HepG2 (cell line): ENCODE measurements around the gene WTAP. TPM values are rescaled to one million over a fixed set of nuclear protein-coding genes. Genes with fewer than 3 reads are reported as not detected.
A peak's percentile ranks its signal among the peaks of the same experiment; 100 is the strongest.

ENCODE experiments used
- ATAC-seq: fragments of 200-7000 bp; cut with Tn5 transposase; 3 replicates; pipeline ENCODE4 v1.9.1; 2020; ENCODE audit warnings: mild to moderate bottlenecking, moderate library complexity
- BruUV-seq: library from RNA; stranded (reverse); fragments of 400-500 nt; replicated peaks from 2 replicates; lab custom pipeline; 2021; lab: Mats Ljungman, UMichigan
- CTCF ChIA-PET: fragments of 300-600 bp; formaldehyde crosslinking; extraction: SDS; loops from one replicate; lab custom pipeline; 2021; ENCODE audit warnings: low total read pairs, inconsistent platforms, low intra/inter-chr PET ratio; lab: Yijun Ruan, JAX
- POLR2A ChIA-PET: fragments of 350-600 bp; sonication (Branson Sonifier 250); formaldehyde crosslinking; loops from one replicate; lab custom pipeline; 2020; ENCODE audit warnings: antibody characterized with exemption, inconsistent platforms; lab: Yijun Ruan, JAX
- DNase-seq: peaks from one replicate; pipeline ENCODE4 v3.0.0-alpha.2; 2015; ENCODE audit warnings: low spot score
- FAIRE-seq: peaks from 3 replicates; lab custom pipeline; 2011; peaks lifted over from hg19 to GRCh38; lab: Jason Lieb, UNC
- H2AFZ ChIP-seq: one replicate; pipeline ENCODE4 v1.6.1; 2011; ENCODE audit warnings: low read length, inconsistent platforms
- H3K27ac ChIP-seq: fragments of 300-600 bp; 3 replicates; pipeline ENCODE4 v1.8.0; 2011; ENCODE audit warnings: mixed run types, mild to moderate bottlenecking, mixed read lengths, low read length, inconsistent platforms; ENCODE audit not compliant: insufficient read depth; ENCODE audit errors: extremely low read length
- H3K27me3 ChIP-seq, 2 experiments: fragments of 200-600 bp in 1 of 2; 2 replicates in 1 of 2; 3 replicates in 1 of 2; pipeline versions ENCODE4 v1.6.0 to v1.8.0; 2011; ENCODE audit warnings: low read length in 2 of 2, mild to moderate bottlenecking in 2 of 2, moderate library complexity in 2 of 2, inconsistent platforms in 1 of 2; ENCODE audit not compliant: insufficient read depth in 2 of 2, control insufficient read depth in 1 of 2
- H3K36me3 ChIP-seq, 2 experiments: fragments of 200-600 bp in 1 of 2; replicated peaks in 1 of 2; 2 replicates in 1 of 2; 3 replicates in 1 of 2; pipeline versions ENCODE4 v1.5.1 to v1.8.0; 2011; ENCODE audit warnings: low read length in 2 of 2, inconsistent platforms in 1 of 2; ENCODE audit not compliant: insufficient read depth in 2 of 2, control insufficient read depth in 1 of 2
- H3K4me1 ChIP-seq: 2 replicates; pipeline ENCODE4 v1.5.1; 2012; ENCODE audit warnings: low read length, inconsistent platforms; ENCODE audit not compliant: insufficient read depth
- H3K4me2 ChIP-seq: 2 replicates; pipeline ENCODE4 v1.6.0; 2011; ENCODE audit warnings: low read depth, low read length, inconsistent platforms
- H3K4me3 ChIP-seq, 3 experiments: fragments of 200-600 bp in 1 of 3; sonication (generic), shearing (Covaris generic) in 1 of 3; replicated peaks in 1 of 3; 2 replicates each; pipeline ENCODE4 v1.5.1; 2011 to 2016; ENCODE audit warnings: low read length in 3 of 3, inconsistent platforms in 2 of 3, low read depth in 2 of 3, mild to moderate bottlenecking in 2 of 3, control low read depth in 1 of 3, mixed read lengths in 1 of 3; ENCODE audit not compliant: insufficient read depth in 1 of 3
- H3K79me2 ChIP-seq: one replicate; pipeline ENCODE4 v1.6.1; 2011; ENCODE audit warnings: low read length, inconsistent platforms; ENCODE audit not compliant: insufficient read depth
- H3K9ac ChIP-seq: 2 replicates; pipeline ENCODE4 v1.6.0; 2011; ENCODE audit warnings: mild to moderate bottlenecking, low read depth, low read length, inconsistent platforms; ENCODE audit not compliant: insufficient read depth
- H3K9me3 ChIP-seq: 2 replicates; pipeline ENCODE4 v1.5.1; 2012; ENCODE audit warnings: mild to moderate bottlenecking, low read length
- H4K20me1 ChIP-seq: 2 replicates; pipeline ENCODE4 v1.6.0; 2011; ENCODE audit warnings: inconsistent platforms, mild to moderate bottlenecking, low read length, moderate library complexity; ENCODE audit not compliant: insufficient read depth
- RBFOX2 ChIP-seq: fragments of 200-400 bp; formaldehyde crosslinking; IDR thresholded peaks from 2 replicates; pipeline ENCODE4 v1.6.1; 2017; ENCODE audit warnings: low read depth, mild to moderate bottlenecking, low read length
- ZNF496 ChIP-seq: sonication (generic); formaldehyde crosslinking; IDR thresholded peaks from 2 replicates; pipeline ENCODE4 v1.8.1; 2023; ENCODE audit warnings: mild to moderate bottlenecking, moderate library complexity, missing genetic modification reagents; ENCODE audit not compliant: insufficient replicate concordance
- WGBS: methylation state at CpG from one replicate; pipeline ENCODE4 v1.1.6; 2017; ENCODE audit warnings: low lambda C conversion rate; 5-methylcytosine and 5-hydroxymethylcytosine counted together
- in situ Hi-C: cut with HindIII; loops from 2 replicates; pipeline ENCODE4 v1.10.0; 2017; ENCODE audit warnings: low pct_unique_long_range_greater_than_20kb; ENCODE audit not compliant: extremely low pct_ligation_motif_present
- intact Hi-C: fragments of 100-400 bp; cut with micrococcal nuclease; formaldehyde crosslinking; loops from one replicate; pipeline ENCODE4 v1.10.0; 2022; ENCODE audit not compliant: unreplicated experiment
- polyA plus RNA-seq, 8 experiments: library from polyadenylated mRNA; depleted of rRNA in 3 of 8; stranded (reverse) in 7 of 8; unstranded in 1 of 8; fragments of >200 nt; fragmentation: Illumina TruSeq in 4 of 8; extraction: Trizol in 4 of 8; gene quantifications; 2 replicates each; pipeline versions ENCODE4 v1.2.1 to v1.2.3, GENCODE V29; 2011 to 2016; ENCODE audit warnings: low read depth in 4 of 8, missing spikeins in 1 of 8, mixed read lengths in 1 of 8; ENCODE audit not compliant: insufficient read depth in 1 of 8
- total RNA-seq, 5 experiments: library from RNA; depleted of rRNA; stranded (reverse); fragments of >200 nt; fragmentation: Illumina TruSeq; extraction: Trizol; gene quantifications; 2 replicates each; pipeline ENCODE4 v1.2.3, GENCODE V29; 2016; ENCODE audit warnings: low read depth in 1 of 5
- TF ChIP-seq, protein P1 (sequence below): sonication (generic); formaldehyde crosslinking; conservative IDR thresholded peaks from 2 replicates; pipeline ENCODE4 v1.8.0; 2022; ENCODE audit warnings: low read depth, missing genetic modification reagents

WTAP gene
- total and polyA plus RNA-seq, 2 of the 13 experiments (the other 11 are each of a cell fraction or from before 2014, with no cell fraction given), result 31.6 to 167 TPM

DNA sequence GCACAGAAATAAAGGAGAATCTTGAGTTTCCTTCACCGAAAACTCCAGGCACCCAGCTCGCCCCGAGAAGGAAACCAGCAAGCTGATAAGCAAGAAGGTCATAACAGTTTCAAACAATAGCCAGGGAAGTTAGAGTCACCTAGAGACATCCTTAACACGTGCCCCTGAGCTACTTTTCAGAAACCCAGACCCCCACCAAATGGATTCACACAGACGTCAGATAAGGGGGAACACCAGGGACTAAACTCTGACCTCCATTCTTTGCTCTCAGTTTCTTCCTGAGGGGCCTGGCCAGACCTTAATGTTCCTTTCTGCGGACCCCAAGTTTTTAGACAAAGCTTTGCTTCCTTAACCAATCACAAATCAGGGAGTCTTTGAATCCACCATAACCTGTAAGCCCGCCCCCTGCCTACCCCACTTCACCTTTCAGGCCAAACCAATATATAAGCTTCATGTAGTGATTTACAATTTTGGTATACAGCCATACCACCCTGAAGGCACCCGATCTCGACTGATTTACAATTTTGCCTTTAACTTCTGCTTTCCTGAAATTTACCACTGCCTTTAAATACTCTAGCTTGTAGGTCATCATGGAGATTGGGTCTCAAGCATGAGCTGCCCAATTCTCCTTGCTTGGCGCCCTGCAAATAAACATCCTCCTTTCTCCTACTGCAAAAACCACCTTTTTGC lies 46.0 kb upstream of the WTAP start:
- Histone ChIP-seq H3K79me2 (peaks cover 20% of the 10 kb centered on the region), H3K4me1 (peaks cover 22% of the 10 kb centered on the region), H4K20me1 (peaks cover 29% of the 10 kb centered on the region), H3K9me3 (no peaks in the 10 kb centered on the region), H3K9ac (no peak overlapping the region), H3K27ac (no peak overlapping the region), H3K4me2 (no peak overlapping the region), H2AFZ (no peak overlapping the region), H3K36me3 (peaks cover 19 to 64% of the 10 kb centered on the region in 2 experiments), H3K4me3 (no peak overlapping the region), H3K27me3 (no peaks in the 10 kb centered on the region)
- FAIRE-seq, result no peak
- ATAC-seq, result no peak
- 96% methylated on average over 10 of the region's 10 CpGs for WGBS
- TF ChIP-seq, protein P1, sequence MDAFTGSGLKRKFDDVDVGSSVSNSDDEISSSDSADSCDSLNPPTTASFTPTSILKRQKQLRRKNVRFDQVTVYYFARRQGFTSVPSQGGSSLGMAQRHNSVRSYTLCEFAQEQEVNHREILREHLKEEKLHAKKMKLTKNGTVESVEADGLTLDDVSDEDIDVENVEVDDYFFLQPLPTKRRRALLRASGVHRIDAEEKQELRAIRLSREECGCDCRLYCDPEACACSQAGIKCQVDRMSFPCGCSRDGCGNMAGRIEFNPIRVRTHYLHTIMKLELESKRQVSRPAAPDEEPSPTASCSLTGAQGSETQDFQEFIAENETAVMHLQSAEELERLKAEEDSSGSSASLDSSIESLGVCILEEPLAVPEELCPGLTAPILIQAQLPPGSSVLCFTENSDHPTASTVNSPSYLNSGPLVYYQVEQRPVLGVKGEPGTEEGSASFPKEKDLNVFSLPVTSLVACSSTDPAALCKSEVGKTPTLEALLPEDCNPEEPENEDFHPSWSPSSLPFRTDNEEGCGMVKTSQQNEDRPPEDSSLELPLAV (CRISPR knock-in tag), result no peak
- 0 out of 2 replicates have a peak, but pooled peaks have one; percentile 41 for TF ChIP-seq RBFOX2
- TSS peak; percentile 29 for BruUV-seq
- intact Hi-C loops (no loop called here), in situ Hi-C loops (no loop called here)
- CTCF ChIA-PET, result no interaction called here
- POLR2A ChIA-PET, result interaction anchor here (1.1 to 2.1 kb wide), 3 partner anchors 10 to 108 kb away, joined by 3 to 6 read pairs (median 4); partner anchors contain the start of genes TCP1 and WTAP
- DNase-seq, result no peak

DNA sequence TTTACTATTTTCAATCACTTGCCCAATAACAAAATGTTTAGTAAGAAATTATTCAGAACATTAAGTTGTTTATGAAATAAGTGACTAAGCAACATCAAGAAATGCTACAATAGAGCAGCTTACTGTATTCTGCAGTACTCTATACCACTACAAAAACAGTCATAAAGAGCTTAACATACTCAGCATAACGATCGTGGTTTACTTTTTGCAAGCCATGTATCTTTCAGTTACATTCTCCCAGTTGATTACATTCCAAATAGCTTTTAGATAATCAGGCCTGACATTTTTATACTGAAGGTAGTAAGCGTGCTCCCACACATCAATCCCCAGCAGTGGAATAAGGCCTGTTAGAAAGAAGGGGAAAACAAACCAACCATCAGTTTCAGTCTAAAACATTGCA lies 45.0 kb upstream of the WTAP start:
- no peaks in the 10 kb centered on the region for H3K9me3 ChIP-seq
- H3K9ac ChIP-seq, result no peak overlapping the region
- CTCF ChIA-PET, result no interaction called here
- peaks cover 29% of the 10 kb centered on the region for H4K20me1 ChIP-seq
- ATAC-seq (no peak), DNase-seq (no peak), FAIRE-seq (no peak)
- H3K4me1 ChIP-seq, result peaks cover 29% of the 10 kb centered on the region
- no peak overlapping the region for H2AFZ ChIP-seq
- in situ Hi-C loops (no loop called here), intact Hi-C loops (no loop called here)
- no peaks in the 10 kb centered on the region for H3K27me3 ChIP-seq
- peak; percentile 17; the same call in 1 of the 2 replicates for TF ChIP-seq RBFOX2
- no peak for TF ChIP-seq ZNF496 (CRISPR knock-in tag)
- H3K4me2 ChIP-seq, result no peak overlapping the region
- H3K27ac ChIP-seq, result no peak overlapping the region
- POLR2A ChIA-PET, result interaction anchor here (1.1 to 2.7 kb wide), 5 partner anchors 9 to 107 kb away, joined by 3 to 14 read pairs (median 4); partner anchors contain the start of genes ACAT2, SOD2, TCP1 and WTAP
- H3K79me2 ChIP-seq, result peaks cover 27% of the 10 kb centered on the region
- H3K36me3 ChIP-seq, result peaks cover 21 to 72% of the 10 kb centered on the region in 2 experiments
- no TSS peak for BruUV-seq
- 96% methylated on average over 3 of the region's 3 CpGs for WGBS
- H3K4me3 ChIP-seq, result no peak overlapping the region
